ENCODE data around the gene MSLN.

DNA sequence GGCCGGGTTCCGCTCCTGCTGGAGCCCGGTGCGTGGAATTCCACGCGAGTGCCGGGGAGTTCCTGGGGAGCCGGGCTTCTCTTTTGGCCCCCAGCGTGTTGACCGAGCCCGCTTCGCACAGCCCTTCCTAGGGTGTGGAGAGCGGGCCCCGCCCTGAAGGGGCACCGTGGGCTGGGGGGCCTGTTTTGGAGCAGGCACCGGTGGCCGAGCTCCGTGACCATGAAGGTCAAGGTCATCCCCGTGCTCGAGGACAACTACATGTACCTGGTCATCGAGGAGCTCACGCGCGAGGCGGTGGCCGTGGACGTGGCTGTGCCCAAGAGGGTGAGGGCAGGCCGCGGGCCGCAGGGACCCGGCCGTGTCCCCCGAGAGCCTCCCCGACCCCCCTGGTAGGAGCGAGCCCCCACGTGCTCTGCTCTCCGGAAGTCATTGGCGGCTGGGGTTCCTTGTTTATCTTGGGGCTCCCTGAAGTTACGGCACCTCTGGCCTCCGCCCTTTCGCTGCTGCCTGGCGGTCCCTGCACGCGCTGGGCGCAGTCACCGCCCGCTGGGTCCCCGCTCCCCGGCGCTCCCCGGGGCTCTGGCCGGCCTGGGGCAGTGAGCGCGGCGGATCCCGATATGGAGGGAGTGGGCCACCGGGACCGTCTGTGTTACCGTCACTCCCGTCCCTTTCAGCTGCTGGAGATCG is 33.1 kb upstream of the MSLN start:
- TF ChIP-seq POLR2AphosphoS5 (IDR thresholded peaks at IDR 0.05; ENCODE audit: low read depth, low read length) (no peak), POLR2A (IDR thresholded peaks at IDR 0.05; ENCODE audit: low read depth, low read length) (no peak)

Data from GM12892 (cell line).